ENCODE measurements around the gene CFAP57.

CFAP57 gene

GRCh38 chr1:43284546-43285110, 112.5 kb downstream of the CFAP57 start:
- no peak for DNase-seq
- H3K27ac ChIP-seq, result no peak overlapping the region
- H3K4me3 ChIP-seq (ENCODE audit: low read depth, low read length), result no peak overlapping the region
- in situ Hi-C loops (cut with HindIII; ENCODE audit: low pct_ligation_motif_present, low sequenced_read_pairs), result no loop called here
- no peak for TF ChIP-seq CTCF (IDR thresholded peaks at IDR 0.05; ENCODE audit: low read depth, low read length, missing control alignments)
- H3K36me3 ChIP-seq (replicated peaks), result no peaks in the 10 kb centered on the region
- H3K27me3 ChIP-seq (replicated peaks), result no peaks in the 10 kb centered on the region

DNA sequence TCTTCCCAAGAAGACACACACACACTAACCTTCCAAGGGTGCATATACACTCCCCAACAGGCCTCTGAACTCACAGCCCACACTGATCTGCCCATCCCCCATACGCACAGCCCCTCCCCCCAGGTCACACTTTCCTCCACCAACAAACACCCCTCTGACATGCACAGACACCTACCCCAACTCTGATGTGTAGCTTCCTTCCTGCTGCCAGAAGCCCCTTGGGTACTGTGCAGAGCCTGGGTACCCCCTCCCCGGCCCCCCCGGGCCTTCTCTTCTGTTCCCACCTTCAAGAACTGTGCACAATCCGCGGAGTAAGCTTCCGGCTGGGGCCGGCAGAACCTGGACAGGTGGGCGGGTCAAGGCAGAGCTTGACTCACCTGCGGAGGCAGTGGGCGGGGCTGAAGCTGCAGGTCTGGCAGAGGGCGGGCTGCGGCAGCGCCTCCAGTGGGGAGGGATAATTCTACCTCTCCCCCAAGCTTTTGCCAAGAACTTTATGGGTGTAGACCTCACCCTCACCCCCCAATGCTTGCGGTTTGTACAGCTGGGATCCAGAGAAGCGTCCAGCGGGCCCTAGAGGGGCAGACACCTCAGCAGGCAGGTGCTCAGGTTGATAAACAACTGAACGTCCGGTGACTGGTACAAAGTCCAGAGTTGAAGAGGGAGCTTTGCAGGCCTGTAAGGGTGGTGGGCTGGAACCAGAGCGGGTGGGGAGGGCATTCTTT, 113.3 kb downstream of the CFAP57 start, which contains the start of gene C1orf210:
Gene C1orf210, minus strand, starts transcription at position 313 of the 722 bp plus-strand sequence. CDS start 2,311 bp downstream, outside the sequence.
- Histone ChIP-seq H3K27ac (no peak within 1 kb of the TSS), H3K36me3 (replicated peaks) (no peaks in the 10 kb centered on the region), H3K4me3 (ENCODE audit: low read depth, low read length) (no peak within 1 kb of the TSS), H3K27me3 (replicated peaks) (no peaks in the 10 kb centered on the region)
- DNase-seq, result no peak
- in situ Hi-C loops (cut with HindIII; ENCODE audit: low pct_ligation_motif_present, low sequenced_read_pairs), result no loop called here
- TF ChIP-seq CTCF (IDR thresholded peaks at IDR 0.05; ENCODE audit: low read depth, low read length, missing control alignments), result no peak

GRCh38 chr1:43286115-43286514, 114.0 kb downstream of the CFAP57 start:
- Histone ChIP-seq H3K27me3 (replicated peaks) (no peaks in the 10 kb centered on the region), H3K36me3 (replicated peaks) (no peaks in the 10 kb centered on the region), H3K4me3 (ENCODE audit: low read depth, low read length) (no peak overlapping the region), H3K27ac (no peak overlapping the region)
- in situ Hi-C loops (cut with HindIII; ENCODE audit: low pct_ligation_motif_present, low sequenced_read_pairs), result no loop called here
- no peak for DNase-seq
- TF ChIP-seq CTCF (IDR thresholded peaks at IDR 0.05; ENCODE audit: low read depth, low read length, missing control alignments), result no peak

GRCh38 chr1:43286533-43286932, 114.4 kb downstream of the CFAP57 start:
- Histone ChIP-seq H3K36me3 (replicated peaks) (no peaks in the 10 kb centered on the region), H3K27me3 (replicated peaks) (no peaks in the 10 kb centered on the region), H3K27ac (no peak overlapping the region), H3K4me3 (ENCODE audit: low read depth, low read length) (no peak overlapping the region)
- in situ Hi-C loops (cut with HindIII; ENCODE audit: low pct_ligation_motif_present, low sequenced_read_pairs), result no loop called here
- DNase-seq, result no peak
- no peak for TF ChIP-seq CTCF (IDR thresholded peaks at IDR 0.05; ENCODE audit: low read depth, low read length, missing control alignments)

GRCh38 chr1:43288058-43288784, 116.1 kb downstream of the CFAP57 start:
- Histone ChIP-seq H3K4me3 (ENCODE audit: low read depth, low read length) (no peak overlapping the region), H3K27ac (no peak overlapping the region)
- in situ Hi-C loops (cut with HindIII; ENCODE audit: low pct_ligation_motif_present, low sequenced_read_pairs), result no loop called here

More at GRCh38 chr1:43288058-43288784, 116.1 kb downstream of the CFAP57 start:
- H3K36me3 ChIP-seq (replicated peaks), result no peaks in the 10 kb centered on the region
- no peak for TF ChIP-seq CTCF (IDR thresholded peaks at IDR 0.05; ENCODE audit: low read depth, low read length, missing control alignments)
- H3K27me3 ChIP-seq (replicated peaks), result no peaks in the 10 kb centered on the region
- DNase-seq, result no peak
